GM18505 (cell line): ENCODE results near the gene RNF128.

Experiments
- ATAC-seq: cut with Tn5 transposase; IDR thresholded peaks from one replicate; pipeline ENCODE4 v1.9.1; 2021; ENCODE audit not compliant: unreplicated experiment
- POLR2A ChIP-seq: IDR thresholded peaks from 4 replicates; pipeline ENCODE4 v1.6.1; 2011; ENCODE audit warnings: borderline replicate concordance; ENCODE audit not compliant: insufficient read depth, insufficient read length; ENCODE audit errors: extremely low read depth

RNF128 gene

DNA sequence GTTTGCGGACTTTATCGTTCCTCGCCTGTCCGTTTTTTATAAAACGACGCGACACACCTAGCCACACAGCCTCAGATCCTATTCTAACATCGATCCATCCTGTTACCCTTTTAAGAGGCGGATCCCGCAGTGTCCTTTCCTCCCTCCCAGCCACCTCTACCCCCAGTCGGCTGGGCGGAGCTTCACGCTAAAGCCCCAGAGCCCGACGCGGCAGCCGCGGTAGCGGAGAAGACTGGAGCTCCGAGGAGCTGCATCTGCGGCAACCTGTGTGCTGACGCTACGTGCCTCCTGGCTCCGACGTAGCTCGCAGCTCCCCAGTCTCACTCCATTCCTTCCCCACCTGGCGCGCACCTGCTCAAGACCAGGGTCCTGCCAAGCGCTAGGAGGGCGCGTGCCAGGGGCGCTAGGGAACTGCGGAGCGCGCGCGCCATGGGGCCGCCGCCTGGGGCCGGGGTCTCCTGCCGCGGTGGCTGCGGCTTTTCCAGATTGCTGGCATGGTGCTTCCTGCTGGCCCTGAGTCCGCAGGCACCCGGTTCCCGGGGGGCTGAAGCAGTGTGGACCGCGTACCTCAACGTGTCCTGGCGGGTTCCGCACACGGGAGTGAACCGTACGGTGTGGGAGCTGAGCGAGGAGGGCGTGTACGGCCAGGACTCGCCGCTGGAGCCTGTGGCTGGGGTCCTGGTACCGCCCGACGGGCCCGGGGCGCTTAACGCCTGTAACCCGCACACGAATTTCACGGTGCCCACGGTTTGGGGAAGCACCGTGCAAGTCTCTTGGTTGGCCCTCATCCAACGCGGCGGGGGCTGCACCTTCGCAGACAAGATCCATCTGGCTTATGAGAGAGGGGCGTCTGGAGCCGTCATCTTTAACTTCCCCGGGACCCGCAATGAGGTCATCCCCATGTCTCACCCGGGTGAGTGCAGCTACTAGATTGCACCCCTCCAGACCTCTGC is at the start of gene RNF128:
Gene RNF128, plus strand, starts transcription at position 217 of the 953 bp plus-strand sequence. Its CDS starts 213 bp downstream, at position 430.
- no peak for TF ChIP-seq POLR2A
- no peak for ATAC-seq

GRCh38 chrX:106680716-106681115 is 45.8 kb upstream of the RNF128 start:
- TF ChIP-seq POLR2A: no peak
- no peak for ATAC-seq

DNA sequence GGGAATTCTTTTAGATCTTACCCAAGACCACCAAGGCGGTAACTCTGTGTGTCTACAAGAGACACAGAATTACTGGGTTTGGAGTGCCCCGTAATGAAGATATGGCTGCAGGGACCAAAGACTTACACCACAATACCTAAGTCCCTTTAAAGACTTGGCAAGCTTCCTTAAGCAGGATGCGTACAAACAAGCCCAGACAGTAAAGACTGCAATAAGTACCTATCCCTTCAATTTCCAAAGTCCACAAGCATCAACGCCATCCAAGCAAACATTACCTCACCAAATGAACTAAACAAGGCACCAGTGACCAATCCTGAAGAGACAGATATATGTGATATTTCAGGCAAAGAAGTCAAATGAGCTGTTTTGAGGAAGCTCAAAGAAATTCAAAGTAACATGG is 42.3 kb upstream of the RNF128 start:
- no peak for TF ChIP-seq POLR2A
- ATAC-seq: no peak

DNA sequence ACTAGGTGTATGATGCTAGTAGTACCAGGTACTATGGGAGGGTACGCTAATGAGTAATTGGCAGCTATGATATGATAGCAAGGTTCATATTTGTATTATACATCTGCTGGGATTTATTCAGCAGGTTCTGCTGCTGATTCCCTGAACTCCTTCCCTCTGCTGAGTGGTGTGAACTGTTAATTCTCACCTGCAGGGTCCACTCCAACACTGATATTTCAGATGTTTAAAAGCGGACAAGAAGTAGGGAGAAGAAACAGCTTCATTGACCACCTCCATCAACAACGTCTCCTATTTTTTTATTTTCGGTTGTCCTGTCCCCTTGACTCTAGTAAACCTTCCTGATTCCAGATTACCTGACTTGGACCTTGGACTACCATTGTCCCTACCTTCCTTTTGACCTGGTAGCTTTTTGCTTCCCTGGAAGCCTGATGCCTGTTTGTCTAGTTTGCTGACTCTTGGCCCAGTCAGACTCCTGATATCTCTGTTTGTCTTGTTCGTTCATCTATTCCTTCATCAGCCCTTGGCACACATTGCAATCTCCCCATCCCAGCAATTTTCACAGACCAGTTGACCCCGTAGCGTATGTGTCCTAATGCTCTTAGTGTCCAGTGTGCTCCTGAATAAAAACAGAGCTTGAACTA is 34.0 kb upstream of the RNF128 start:
- no peak for ATAC-seq
- TF ChIP-seq POLR2A: no peak

DNA sequence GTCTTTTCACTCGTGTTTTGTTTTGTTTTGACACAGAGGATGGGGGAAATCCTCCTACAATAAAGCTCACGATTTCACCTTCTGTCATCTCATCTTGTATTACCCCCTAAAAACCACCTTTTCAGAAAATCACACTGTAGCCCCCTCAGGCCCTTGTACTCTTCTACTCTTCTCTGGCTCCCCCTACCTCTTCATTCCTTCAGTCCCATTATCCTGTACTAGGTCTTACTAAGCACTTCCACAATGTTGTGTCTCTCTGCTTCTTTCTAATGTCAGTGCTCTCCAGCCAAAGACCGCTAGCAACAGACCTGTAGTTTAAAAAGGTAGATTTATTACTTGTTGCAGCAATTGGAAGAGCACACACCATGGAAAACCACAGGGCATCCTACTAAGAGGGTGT is 30.0 kb upstream of the RNF128 start:
- no peak for ATAC-seq
- TF ChIP-seq POLR2A: no peak

DNA sequence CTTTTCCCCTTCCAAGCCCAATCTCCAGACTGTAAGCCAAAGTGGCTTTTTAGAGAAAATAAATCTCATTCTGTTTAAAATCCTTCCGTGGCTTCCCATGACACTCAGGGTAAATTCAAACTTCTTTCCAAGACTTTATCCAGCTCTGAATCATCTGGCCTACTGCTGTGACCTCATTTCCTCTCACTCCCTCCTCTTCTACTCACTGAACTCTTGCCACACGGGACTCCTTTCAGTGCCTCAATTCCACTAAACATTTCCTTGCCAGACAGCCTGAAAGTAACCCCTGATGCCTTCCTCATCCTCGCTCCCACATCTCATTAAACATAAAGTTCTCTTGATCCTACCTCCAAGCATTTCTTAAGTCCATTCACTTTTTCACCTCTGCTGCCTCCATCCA is 27.8 kb upstream of the RNF128 start:
- ATAC-seq: no peak
- TF ChIP-seq POLR2A: no peak

GRCh38 chrX:106702636-106703035 is 23.9 kb upstream of the RNF128 start:
- ATAC-seq: no peak
- no peak for TF ChIP-seq POLR2A

DNA sequence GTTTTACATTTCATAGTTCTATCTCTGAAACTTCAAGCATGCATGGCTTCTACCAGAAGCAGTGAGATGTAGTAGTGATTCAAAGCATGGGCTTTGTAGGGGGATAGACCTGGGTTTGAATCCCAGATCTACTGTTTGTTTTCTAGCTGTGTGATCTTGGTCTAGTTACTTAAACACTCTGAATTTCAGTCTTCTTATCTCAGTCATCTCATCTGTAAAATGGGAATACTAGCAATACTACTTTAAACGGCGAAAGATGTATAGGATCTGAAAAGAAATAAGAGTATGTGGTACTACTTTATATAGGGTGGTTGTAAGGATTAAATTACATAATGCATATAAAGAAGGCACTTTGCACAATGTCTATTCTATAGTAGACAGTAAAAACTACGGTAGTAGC is 20.0 kb upstream of the RNF128 start:
- no peak for TF ChIP-seq POLR2A

GRCh38 chrX:106707771-106708454 is 18.6 kb upstream of the RNF128 start:
- TF ChIP-seq POLR2A: no peak
- no peak for ATAC-seq

More for the DNA sequence above, 20.0 kb upstream of the RNF128 start:
- no peak for ATAC-seq

- TF ChIP-seq POLR2A: no peak
- no peak for ATAC-seq
Measured at GRCh38 chrX:106710771-106711170, 15.7 kb upstream of the RNF128 start.

DNA sequence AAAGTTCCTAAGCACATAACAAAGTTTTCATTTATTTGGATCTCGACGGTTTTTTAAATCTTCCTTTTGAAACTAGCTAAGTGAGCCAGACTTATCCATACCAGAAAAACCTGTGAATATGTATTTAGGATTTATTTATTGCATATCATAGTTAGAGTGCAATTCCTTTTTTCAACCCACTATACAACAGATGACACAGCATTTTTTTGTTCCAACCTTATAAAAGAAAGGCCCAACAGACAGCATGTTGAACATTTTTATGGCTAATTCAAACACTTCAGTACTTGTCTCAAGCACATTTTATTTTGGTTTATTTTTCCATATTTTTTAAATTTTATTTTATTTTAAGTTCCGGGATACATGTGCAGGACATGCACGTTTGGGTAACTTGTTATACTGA is 15.1 kb upstream of the RNF128 start:
- no peak for ATAC-seq
- TF ChIP-seq POLR2A: no peak

- no peak for TF ChIP-seq POLR2A
- ATAC-seq: no peak
Measured at GRCh38 chrX:106716004-106716403, 10.5 kb upstream of the RNF128 start.

GRCh38 chrX:106716463-106716862 is 10.0 kb upstream of the RNF128 start:
- no peak for TF ChIP-seq POLR2A
- ATAC-seq: no peak
